Activated gamma-delta T cell treated with anti-CD3 and anti-CD28 coated beads, Interleukin-2, amount 50 U/mL, for 16 hours (primary cell): ENCODE results near the gene UTP15.

Experiments used
- DNase-seq: peaks from one replicate; pipeline ENCODE4 v3.0.0-alpha.2; 2020; ENCODE audit warnings: low read depth

The UTP15 gene, protein sequence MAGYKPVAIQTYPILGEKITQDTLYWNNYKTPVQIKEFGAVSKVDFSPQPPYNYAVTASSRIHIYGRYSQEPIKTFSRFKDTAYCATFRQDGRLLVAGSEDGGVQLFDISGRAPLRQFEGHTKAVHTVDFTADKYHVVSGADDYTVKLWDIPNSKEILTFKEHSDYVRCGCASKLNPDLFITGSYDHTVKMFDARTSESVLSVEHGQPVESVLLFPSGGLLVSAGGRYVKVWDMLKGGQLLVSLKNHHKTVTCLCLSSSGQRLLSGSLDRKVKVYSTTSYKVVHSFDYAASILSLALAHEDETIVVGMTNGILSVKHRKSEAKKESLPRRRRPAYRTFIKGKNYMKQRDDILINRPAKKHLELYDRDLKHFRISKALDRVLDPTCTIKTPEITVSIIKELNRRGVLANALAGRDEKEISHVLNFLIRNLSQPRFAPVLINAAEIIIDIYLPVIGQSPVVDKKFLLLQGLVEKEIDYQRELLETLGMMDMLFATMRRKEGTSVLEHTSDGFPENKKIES

DNA sequence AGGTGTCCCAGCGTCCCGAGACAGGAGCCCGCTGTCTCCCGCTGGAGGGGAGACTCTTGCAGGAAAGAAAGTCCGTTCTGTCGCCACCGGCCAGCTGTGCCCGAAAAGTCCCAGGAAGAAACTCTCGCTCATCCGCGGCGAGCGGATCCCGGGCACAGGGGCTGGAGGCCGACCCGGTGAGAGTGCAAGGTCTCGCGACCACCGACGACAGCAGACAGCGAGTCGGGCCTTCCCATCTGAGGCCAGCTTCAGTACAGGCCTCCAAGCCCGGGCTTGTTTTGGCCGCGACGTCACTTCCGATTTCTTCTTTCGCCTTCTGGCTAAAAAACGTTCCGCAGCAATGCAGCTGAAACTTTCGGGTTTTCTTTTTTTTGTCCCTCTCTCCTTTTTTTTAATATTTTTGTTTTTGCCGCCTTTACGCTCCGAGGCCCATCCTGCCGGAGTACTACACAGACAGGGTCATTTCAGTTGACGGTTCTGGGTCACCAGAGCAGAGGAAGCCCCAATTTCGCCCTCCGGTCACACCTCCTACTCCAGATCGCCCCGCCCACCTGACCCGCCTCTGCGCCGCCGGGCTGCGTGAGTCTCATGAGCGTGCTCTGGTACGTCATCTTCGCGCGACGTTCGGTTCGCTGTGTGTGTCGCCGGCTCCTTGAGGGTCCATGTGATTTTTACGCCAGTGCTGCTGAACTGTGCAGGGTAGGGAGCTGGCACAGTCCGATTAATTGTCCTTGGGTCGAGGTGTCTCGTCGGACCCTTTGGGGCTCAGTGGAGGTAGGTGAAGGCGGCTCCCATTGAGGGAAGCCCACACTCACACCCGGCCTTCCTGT, at the start of gene UTP15, which contains the start of gene ANKRA2:
Gene UTP15 (plus strand): TSS at position 605 of the 830 bp plus-strand sequence. CDS start 1,602 bp downstream, outside the sequence.
Gene ANKRA2 (minus strand): TSS at position 501 of the 830 bp plus-strand sequence. CDS start 2,758 bp downstream, outside the sequence.
- peak; percentile 98 for DNase-seq

DNA sequence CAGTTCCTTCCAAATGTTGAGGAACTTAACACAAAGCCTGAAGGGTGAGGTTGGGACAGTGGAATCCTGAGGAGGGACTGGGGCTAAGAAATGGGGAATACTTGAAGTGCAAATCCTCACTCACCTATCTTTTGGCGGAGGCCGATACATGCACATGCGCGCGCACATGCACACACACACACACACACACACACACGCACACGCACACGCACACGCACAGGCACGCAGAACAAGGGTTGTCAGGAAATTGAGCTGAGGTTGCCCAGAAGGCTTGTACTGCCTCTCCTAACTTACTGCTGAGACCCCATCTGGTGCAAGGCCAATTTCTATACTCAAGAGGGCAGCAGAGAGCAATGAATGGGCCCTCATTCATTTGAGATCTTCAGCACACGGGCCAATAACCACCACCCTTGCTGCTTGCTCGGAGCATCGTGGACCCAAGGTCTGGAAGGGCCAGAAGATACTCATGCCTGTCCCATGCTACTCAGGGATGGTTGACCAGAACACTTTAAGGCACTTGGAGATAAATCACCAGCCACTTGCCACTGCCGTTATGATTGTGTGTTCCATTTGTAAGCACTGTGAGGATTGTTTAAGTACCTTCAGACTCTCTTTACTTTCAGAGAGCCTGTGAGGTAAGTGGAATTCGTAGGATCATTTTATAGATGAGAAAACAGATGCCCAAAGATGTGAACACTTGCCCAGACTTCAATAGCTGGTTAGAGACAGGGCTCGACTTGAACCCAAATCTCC, 45.8 kb upstream of the UTP15 start:
- DNase-seq: peak; percentile 52

DNA sequence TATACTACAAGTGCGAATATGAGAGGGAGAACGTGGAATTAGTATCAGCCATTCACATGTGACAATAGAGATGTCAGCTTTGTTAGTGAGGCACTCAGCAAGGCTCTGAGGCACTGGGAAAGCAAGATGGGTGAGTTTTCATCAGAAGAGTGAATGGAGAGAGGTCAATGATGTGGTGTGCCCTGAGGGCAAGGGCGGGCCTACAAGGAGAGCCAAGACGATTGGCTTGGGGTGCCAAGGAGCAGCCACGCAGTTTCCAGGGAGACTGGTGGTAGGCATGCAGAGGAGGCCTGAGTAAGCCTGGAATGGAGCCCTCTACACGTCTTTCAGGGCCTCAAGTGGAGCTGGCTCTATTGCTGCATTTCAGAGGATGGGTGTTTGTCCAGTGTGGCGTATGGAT, 42.6 kb upstream of the UTP15 start:
- no peak for DNase-seq

DNA sequence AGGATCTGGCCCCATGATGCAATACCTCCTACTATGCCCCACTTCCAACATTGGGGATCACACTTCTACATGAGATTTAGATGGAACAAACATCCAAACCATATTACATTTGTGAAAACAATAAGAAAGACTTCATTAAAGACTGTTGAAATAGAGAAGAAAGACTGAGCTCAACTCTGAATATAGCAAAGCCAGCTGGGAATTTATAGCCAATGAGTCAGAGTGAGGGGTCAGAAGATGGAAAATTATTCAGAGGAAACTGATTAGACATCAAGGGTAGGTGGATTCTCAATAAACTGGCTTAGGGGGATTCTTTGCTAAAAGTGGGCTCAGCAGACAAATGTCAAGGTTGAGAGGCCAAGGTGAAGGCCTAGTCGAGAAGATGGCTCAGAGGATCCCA, 41.7 kb upstream of the UTP15 start:
- no peak for DNase-seq

DNA sequence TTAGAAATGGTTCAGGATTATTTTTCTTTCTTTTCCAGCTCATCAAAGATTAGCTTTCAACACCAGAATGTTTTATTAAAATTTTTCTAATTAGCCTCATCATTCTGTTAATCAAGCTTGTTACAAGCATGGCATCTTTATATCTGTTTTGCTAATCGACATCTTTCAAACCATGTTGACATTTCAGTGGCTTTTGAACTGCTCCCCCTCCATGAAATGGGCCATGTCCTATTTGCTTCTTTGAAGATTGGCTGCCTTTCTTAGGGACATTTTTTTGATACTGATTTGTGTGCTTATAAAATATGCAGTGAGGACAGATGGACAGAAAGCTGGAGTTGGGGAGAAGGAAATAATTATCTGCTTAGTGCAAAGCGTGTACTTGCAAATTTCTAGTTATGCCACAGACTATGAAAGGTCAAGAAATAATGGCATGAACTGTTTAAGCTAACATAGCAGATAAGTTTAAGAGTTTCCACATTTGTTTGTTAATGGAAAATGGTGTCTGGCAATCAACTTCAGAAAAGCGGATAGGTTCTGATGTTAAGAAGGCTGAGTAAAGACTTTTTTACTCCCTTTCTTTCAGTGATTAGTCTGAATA, 39.8 kb upstream of the UTP15 start:
- DNase-seq: no peak

DNA sequence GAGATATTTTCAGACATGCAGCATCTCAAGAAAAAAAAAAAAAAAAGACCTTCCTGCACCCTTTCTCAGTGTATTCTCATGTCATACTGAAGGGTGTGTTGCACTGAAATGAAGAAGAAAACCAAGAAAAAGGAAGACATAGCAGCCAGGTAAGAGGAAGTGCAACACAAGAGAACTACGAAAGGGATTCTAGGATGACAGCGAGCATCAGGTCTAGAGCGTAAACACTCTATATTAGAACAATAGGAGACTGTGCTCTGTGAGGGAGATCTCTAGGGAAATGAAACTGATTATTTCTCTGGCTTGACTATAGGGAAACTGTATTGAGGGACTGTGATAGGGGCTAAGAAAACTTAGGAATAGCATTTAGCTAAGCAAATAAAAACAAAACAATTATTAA, 37.3 kb upstream of the UTP15 start:
- no peak for DNase-seq

DNA sequence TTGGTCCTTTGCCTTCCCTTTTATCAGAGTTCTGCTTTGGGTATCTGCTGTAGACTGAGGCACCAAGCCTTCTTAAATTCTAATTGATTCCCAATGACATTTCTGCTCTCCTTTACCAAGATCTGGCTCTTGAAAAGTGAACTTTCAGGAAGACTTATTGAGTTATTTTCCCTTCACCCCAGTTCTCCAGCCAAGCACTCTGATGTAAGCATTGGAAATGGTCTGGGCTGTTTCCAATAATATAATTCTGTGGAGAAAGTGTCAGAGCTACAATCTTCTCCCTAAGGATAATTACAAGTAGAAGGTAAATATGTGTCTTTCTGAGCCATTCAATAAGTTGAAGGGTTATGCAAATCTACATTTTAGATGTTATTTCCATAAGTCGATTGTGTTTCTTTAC, 36.5 kb upstream of the UTP15 start:
- DNase-seq: no peak

DNA sequence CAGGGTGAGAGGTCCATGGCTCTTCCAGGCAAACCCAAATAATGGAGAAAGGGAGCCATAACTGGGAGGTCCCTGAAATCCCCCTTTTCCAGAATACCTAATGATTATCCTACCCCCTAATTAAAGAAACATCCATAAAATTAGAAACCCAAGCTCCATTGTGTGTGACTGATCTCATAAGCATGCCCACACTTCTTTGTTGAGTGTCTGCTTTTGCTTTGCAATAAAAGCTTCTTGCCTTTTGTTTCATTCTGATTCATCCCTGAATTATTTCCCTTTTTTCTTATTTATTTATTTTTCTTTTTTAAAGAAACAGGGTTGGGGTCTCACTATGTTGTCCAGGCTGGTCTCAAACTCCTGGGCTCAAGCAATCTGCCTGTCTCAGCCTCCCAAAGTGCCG, 34.2 kb upstream of the UTP15 start:
- DNase-seq: no peak

DNA sequence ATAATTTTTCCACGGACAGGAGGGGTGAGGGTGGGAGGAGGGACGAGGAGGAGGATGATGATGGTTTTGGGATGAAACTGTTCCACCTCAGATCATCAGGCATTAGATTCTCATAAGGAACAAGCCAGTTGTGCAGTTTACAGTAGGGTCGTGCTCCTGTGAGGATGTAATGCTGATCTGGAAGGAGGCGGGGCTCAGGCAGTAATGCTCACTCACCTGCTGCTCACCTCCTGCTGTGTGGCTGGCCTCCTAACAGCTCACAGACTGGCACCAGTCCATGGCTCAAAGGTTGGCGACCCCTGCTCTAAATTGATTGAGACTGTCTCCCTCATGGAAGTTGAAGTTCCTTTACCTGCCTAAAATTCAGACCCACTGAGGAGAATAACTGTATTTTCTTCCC, 33.3 kb upstream of the UTP15 start:
- DNase-seq: no peak

DNA sequence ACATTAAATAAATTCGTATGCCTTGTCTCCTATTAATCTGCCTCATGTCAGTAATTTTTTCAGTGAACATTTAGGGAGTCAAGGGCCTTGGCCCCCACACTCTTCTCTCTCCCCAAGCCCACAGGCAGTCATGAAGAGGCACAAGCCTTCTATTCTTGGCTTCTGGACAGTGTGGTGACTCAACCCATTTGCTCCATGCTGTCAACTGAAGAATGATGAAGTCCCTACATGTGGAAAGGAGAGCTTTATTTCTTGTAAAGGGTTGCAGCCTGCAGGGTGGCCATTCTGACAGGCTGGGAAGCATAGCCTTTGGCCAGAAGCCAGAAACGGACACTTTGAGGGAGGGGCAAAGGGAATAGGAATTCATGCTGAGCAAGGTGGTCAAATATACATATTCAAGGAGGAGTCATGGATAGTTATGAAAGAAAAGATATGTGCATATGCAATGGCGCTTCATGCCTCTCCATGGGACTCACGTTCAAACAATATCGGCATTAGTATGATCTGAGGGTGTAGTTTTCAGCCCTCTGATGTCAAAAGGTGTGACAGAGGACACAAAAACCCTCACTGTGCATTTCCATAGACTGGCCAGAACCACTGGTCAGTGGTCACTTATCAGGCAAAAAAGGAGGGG, 31.4 kb upstream of the UTP15 start:
- DNase-seq: no peak

DNA sequence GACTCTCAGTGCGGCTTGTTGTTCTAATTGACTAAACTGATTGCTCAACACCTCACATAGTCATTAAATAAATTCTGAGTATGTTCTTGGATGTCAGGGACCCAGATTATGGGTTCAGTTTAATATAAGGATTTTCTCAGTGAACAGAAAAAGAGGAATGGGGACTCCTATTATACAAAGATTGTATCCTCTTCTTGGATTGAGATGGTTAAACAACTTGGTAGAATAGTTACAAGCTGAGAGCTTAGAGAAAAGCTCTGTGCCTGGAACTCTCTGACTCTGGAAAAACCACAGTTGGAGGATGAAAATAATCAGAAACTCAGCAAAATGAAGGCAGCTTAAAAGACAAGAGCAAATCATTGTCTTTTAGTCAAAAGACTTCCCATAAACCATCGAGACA, 30.6 kb upstream of the UTP15 start:
- no peak for DNase-seq

DNA sequence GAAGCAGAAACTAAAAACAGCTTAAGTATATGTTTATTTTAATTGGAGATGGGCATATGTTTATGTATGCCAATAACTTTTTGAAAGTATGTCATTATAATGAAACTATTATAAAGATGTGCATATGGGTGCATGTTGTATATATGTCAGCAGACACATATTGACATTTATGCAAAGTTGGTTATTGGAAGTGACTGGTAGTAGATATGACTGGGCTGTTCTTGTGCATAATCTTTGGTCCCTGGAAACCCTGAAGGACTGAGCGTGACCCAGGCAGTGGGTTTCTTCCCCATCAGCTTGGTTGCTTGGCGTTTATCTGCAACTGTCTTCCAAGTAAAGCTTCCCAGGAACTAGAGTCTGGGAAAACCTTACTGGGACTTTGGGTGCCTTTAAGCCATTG, 25.8 kb upstream of the UTP15 start:
- no peak for DNase-seq

DNA sequence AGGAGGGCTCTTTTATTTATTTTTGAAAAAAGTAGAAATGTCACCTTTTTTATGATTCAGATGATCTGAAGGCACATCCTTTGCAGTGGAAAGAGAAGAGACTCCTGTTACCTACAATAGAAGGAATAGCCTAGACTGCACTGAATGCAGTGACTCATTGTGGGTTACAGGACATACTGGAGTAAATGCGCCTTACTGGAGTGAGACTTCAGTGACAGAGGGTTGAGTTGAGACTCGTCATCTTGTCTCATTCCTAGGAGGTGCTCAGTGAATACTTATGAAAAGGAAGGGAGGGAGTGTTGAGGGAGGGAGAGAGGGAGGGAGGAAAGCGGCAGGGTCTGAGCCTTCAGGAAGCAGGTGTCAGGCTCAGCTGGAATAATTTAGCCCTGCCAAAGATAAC, 25.4 kb upstream of the UTP15 start:
- DNase-seq: no peak

DNA sequence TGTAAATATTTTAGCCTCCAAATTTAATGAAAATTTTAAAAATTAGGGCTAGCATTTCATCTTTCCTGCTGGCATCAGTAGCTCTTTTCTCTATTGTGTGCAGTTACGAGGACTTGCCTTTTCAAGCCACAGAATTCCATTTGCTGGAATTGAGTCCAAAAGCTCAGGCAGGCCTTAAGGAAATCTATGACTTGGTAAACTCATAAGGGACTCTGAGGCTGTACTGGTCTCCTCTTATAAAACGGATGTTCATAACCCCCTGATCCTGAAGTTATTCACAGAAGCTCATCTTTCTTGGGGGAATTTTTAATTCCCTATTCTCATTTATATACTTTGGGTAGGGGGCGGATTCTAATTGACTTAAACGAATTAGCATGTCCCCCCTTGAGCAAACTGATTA, 23.5 kb upstream of the UTP15 start:
- DNase-seq: no peak

DNA sequence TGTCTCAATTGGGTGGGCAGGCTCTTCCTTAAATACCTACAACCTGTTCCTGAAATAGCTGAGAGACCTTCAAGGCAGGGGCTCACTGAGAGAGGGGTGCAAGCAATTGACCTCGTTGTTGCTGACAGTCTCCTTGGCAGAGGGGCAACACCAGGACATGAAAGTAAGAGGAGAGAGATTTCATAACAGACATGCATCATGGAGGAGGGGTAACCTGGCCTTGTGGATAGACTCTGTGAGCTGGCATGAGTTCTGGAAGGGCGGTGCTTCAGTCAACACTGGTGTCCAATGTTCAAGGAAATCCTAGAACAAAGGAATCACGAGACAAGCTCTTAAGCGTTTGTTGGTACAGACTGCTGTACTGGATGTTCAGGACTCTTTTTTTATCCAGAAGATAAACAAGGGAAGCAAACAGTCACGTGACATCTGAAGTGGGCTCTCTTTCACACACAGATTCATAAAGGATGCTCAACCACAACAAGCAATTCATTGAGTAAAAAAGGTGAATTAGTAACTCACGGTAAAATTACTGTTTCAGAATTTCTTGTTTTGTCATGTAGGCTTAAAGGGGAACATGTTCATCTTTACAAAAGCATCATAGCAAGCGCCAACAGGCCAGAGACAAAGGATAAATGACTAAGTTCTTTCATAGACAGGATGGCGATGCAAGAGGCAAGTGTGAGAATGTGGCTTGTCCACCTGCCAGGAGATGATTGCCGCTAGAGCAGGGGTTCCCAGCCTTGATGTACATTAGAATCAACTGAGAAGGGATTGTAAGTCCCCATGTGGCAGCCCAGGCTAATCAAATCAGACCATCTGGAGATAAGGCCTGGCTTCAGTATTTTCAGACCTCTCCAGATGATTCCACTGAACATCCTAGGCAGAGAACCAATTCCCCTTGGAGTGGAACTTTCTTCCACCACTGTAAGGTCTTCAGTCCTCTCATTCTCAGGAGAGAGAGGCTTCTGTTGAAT, 20.8 kb upstream of the UTP15 start:
- no peak for DNase-seq

DNA sequence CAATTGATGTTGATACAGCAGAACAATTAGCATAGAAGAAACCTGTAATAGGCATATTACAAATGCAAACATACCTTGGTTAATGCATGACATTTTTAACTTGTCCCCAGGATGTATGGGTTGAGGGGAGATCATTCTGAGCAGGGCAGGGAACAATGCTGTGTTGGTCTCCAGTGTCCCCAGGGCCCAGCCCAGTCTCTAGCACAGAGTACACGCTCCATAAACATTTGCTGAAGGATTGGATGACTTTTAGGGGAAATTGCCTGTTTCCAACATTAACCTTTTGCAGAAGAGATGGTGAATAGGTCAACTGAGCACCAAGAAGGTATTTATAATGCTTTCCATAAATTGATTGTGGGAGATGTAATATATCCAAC, 20.2 kb upstream of the UTP15 start:
- no peak for DNase-seq

DNA sequence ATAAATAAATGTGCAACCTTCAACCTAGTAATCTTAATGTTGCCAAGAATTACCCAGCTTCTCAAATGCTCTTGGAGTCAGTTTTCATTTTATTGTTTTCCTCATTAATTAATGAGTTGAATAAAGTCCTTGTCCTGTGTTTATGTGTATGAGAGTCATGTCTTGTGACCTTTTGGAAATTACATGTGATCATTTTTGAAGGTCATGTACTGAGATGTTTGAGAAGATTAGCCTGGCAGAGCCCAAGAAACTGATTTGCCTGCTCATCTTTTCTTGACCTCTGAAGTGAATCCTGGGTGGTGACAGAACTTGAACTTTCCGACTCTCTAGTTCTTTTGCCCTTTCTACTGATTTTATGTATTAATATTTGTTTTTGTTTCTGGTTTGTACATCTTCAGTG, 15.5 kb upstream of the UTP15 start:
- no peak for DNase-seq

DNA sequence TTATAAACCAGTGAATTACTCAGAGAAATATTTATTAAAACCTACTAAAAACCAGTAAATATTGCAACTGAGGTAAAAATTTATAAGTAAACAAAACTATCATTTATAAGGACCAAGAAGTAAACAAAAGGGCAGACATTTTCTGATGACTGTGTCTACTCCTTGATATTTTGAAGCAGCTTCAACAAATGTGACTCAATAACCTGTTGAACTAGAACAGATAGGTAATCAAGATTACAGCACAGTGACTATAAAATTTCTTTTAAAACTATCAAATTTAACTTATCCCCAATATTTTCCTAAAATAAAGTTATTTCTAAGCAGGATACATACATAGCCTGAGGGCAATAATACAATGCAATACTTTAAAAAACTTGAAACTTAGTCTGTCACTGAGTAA, 12.9 kb upstream of the UTP15 start:
- no peak for DNase-seq

DNA sequence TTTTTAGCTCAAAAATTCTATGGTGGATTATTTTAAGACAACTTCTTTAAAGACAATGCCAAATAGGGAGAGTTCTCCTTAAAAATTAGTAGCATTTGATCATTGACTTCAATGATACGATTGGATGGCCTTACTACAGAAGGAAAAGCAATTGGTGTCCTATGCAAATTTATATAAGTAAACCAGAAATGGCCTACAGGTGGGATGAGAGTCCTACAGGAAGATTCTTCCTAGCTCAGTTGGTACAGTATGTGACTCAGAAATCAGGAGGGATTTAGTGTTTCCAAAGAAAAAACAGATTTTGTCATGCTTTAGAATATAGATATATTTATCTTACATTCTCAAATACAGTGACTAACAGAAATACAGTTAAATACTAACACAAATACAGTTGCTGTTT, 6.6 kb upstream of the UTP15 start:
- DNase-seq: no peak

DNA sequence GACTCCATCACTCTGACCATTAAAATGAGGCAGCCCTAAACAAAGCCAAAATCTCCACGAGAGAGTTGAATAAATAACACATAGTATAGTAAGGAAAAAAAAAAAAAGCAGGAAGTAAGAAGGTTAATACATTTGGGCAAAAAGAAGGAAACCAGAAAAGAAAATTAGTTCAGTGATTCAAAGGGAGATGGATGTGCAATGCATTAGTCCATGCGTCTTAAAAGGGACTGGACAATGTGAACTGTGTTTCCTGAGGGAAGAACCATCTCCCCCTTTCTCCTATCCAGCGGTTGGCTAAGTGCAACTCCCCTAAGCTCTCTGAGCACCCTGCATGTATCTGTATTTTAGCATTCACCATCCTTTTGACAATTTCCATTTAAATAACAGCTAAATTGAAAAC, 1.5 kb upstream of the UTP15 start:
- no peak for DNase-seq
